Hepatocyte (in vitro differentiated cells): Measurements from ENCODE around the gene S100A5. TPM values are rescaled to one million over a fixed set of nuclear protein-coding genes. Genes with fewer than 3 reads are reported as not detected.

Experiments
- DNase-seq: peaks from one replicate; pipeline ENCODE4 v3.0.0-alpha.2; 2016; ENCODE audit warnings: low spot score
- H2AFZ ChIP-seq: fragments of 200-600 bp; sonication (generic); 2 replicates; pipeline ENCODE4 v1.6.0; 2016; ENCODE audit warnings: antibody characterized with exemption, mild to moderate bottlenecking
- H3K27ac ChIP-seq: fragments of 200-600 bp; sonication (generic); 2 replicates; pipeline ENCODE4 v1.5.1; 2016; ENCODE audit warnings: mild to moderate bottlenecking
- H3K27me3 ChIP-seq: fragments of 200-600 bp; sonication (generic); 2 replicates; pipeline ENCODE4 v1.6.1; 2016
- H3K36me3 ChIP-seq: fragments of 200-600 bp; sonication (generic); replicated peaks from 2 replicates; pipeline ENCODE4 v1.5.1; 2016; ENCODE audit warnings: low read depth; ENCODE audit not compliant: insufficient read depth
- H3K4me1 ChIP-seq: fragments of 200-600 bp; sonication (generic); 2 replicates; pipeline ENCODE4 v1.5.1; 2016; ENCODE audit warnings: mild to moderate bottlenecking, moderate library complexity; ENCODE audit not compliant: insufficient read depth
- H3K4me2 ChIP-seq: fragments of 200-600 bp; sonication (generic); 2 replicates; pipeline ENCODE4 v1.6.0; 2016
- H3K4me3 ChIP-seq: fragments of 200-600 bp; sonication (generic); 2 replicates; pipeline ENCODE4 v1.5.1; 2016; ENCODE audit warnings: mild to moderate bottlenecking
- H3K79me2 ChIP-seq: fragments of 200-600 bp; sonication (generic); 2 replicates; pipeline ENCODE4 v1.6.0; 2017; ENCODE audit warnings: mild to moderate bottlenecking
- H3K9me2 ChIP-seq: fragments of 200-600 bp; sonication (generic); replicated peaks from 2 replicates; pipeline ENCODE4 v1.6.0; 2017; ENCODE audit warnings: mild to moderate bottlenecking; ENCODE audit not compliant: insufficient read depth
- H3K9me3 ChIP-seq: fragments of 200-600 bp; sonication (generic); 2 replicates; pipeline ENCODE4 v1.5.1; 2016; ENCODE audit warnings: low read depth, mild to moderate bottlenecking
- H4K20me1 ChIP-seq: fragments of 200-600 bp; sonication (generic); 2 replicates; pipeline ENCODE4 v1.6.0; 2016; ENCODE audit warnings: mild to moderate bottlenecking; ENCODE audit not compliant: insufficient read depth, poor library complexity, severe bottlenecking
- EZH2 ChIP-seq: fragments of 200-600 bp; sonication (generic); IDR thresholded peaks from 2 replicates; pipeline ENCODE4 v1.6.1; 2016; ENCODE audit warnings: antibody characterized with exemption, mild to moderate bottlenecking, borderline replicate concordance
- EZH2phosphoT487 ChIP-seq: fragments of 200-600 bp; sonication (generic); IDR thresholded peaks from one replicate; pipeline ENCODE4 v1.6.1; 2018; ENCODE audit warnings: antibody characterized with exemption, mild to moderate bottlenecking, low read depth, moderate library complexity; ENCODE audit not compliant: unreplicated experiment, severe bottlenecking
- WGBS: methylation state at CpG from one replicate; pipeline ENCODE4 v1.1.6; 2016; ENCODE audit warnings: low lambda C conversion rate; ENCODE audit errors: missing lambda C conversion rate; 5-methylcytosine and 5-hydroxymethylcytosine counted together
- polyA plus RNA-seq: library from polyadenylated mRNA; unstranded; fragments of >200 nt; fragmentation: Nextera tagmentation; extraction: Ambion mirVana; gene quantifications from 2 replicates; pipeline ENCODE4 v1.2.1, GENCODE V29; 2016
- total RNA-seq: library from RNA; depleted of rRNA; stranded (reverse); fragments of >200 nt; gene quantifications from 2 replicates; pipeline ENCODE4 v1.2.3, GENCODE V29; 2014
- TF ChIP-seq, protein P1 (sequence below): fragments of 200-600 bp; sonication (generic); IDR thresholded peaks from 2 replicates; pipeline ENCODE4 v1.5.1; 2016; ENCODE audit warnings: antibody characterized with exemption, mild to moderate bottlenecking; ENCODE audit not compliant: poor library complexity

S100A5 gene
- total and polyA plus RNA-seq, 2 experiments from 2014 or later, result 0.54 TPM; not detected in 1

DNA sequence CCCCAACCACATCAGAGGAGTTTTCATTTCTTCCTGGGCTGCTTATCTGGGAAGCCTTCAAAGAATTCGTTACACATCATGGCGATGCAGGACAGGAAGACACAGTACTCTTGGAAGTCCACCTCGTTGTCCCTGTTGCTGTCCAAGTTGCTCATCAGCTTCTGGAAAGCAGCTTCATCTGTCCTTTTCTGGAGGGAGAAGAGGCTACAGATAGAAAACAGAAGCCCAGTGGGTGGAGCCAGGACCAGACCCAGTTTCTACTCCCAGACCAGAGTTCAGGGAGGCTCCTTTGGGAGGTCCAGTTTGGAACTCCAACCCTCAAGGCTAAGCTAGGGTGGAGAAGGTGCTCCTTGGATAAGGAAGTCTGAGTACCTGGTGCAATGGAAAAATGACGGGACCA is 3.0 kb upstream of the S100A5 start:
- no peak overlapping the region for H3K4me3 ChIP-seq
- no peak overlapping the region for H2AFZ ChIP-seq
- no peaks in the 10 kb centered on the region for H3K27me3 ChIP-seq
- WGBS, result 84% methylated on average over 4 of the region's 4 CpGs
- TF ChIP-seq EZH2phosphoT487 (no peak), EZH2 (no peak)
- TF ChIP-seq, protein P1, sequence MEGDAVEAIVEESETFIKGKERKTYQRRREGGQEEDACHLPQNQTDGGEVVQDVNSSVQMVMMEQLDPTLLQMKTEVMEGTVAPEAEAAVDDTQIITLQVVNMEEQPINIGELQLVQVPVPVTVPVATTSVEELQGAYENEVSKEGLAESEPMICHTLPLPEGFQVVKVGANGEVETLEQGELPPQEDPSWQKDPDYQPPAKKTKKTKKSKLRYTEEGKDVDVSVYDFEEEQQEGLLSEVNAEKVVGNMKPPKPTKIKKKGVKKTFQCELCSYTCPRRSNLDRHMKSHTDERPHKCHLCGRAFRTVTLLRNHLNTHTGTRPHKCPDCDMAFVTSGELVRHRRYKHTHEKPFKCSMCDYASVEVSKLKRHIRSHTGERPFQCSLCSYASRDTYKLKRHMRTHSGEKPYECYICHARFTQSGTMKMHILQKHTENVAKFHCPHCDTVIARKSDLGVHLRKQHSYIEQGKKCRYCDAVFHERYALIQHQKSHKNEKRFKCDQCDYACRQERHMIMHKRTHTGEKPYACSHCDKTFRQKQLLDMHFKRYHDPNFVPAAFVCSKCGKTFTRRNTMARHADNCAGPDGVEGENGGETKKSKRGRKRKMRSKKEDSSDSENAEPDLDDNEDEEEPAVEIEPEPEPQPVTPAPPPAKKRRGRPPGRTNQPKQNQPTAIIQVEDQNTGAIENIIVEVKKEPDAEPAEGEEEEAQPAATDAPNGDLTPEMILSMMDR, result no peak
- no peaks in the 10 kb centered on the region for H4K20me1 ChIP-seq
- H3K79me2 ChIP-seq, result peaks cover 9% of the 10 kb centered on the region
- no peaks in the 10 kb centered on the region for H3K9me3 ChIP-seq
- peaks cover 53% of the 10 kb centered on the region for H3K4me1 ChIP-seq
- DNase-seq, result no peak
- H3K9me2 ChIP-seq, result no peaks in the 10 kb centered on the region
- H3K4me2 ChIP-seq, result peak overlapping the region; percentile 72
- H3K36me3 ChIP-seq, result no peaks in the 10 kb centered on the region
- peak overlapping the region; percentile 97 for H3K27ac ChIP-seq

DNA sequence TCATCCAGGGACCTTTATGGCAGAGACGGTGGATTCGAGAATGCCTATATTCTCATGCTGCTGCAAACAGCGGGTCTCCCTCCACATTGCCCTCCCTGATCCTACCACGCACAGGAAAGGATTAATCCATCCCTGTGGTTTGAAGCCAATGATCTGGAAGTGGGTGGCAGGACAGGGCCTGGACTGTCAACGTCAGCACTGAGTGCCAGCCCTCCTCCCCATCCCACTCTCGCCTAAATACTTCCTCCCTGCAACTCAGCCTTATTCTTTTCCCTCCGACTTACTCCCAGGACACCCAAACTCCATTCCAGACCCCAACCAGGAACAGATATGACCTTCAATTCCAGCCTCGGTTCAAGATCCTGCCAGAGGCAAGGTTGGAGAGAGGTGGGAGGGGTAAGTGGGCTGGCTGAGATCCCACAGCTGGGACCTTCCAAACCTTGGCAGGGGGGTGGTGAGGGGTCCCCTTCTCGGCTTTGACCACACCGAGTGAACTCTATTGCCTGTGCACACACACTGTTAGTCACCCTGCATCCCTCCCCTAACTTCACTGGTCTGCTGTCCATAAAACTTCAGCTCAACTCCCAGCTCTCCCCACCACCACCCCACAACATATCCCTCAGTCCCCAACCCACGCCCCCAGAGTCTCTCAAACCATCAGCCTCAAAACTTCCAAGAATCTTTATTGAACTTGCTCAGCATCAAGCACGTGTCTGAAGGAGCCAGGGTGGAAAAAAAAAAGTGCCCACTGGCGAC is 2.4 kb upstream of the S100A5 start:
- Histone ChIP-seq H4K20me1 (no peaks in the 10 kb centered on the region), H3K9me2 (no peaks in the 10 kb centered on the region), H3K9me3 (no peaks in the 10 kb centered on the region), H3K4me3 (no peak overlapping the region), H3K36me3 (no peaks in the 10 kb centered on the region), H3K4me2 (peak overlapping the region; percentile 72), H3K4me1 (peaks cover 47% of the 10 kb centered on the region), H2AFZ (no peak overlapping the region), H3K27me3 (no peaks in the 10 kb centered on the region), H3K79me2 (peaks cover 9% of the 10 kb centered on the region), H3K27ac (peak overlapping the region; percentile 97)
- 67% methylated on average over 13 of the region's 13 CpGs for WGBS
- TF ChIP-seq EZH2 (no peak), EZH2phosphoT487 (no peak)
- TF ChIP-seq, protein P1, result no peak
- no peak for DNase-seq

DNA sequence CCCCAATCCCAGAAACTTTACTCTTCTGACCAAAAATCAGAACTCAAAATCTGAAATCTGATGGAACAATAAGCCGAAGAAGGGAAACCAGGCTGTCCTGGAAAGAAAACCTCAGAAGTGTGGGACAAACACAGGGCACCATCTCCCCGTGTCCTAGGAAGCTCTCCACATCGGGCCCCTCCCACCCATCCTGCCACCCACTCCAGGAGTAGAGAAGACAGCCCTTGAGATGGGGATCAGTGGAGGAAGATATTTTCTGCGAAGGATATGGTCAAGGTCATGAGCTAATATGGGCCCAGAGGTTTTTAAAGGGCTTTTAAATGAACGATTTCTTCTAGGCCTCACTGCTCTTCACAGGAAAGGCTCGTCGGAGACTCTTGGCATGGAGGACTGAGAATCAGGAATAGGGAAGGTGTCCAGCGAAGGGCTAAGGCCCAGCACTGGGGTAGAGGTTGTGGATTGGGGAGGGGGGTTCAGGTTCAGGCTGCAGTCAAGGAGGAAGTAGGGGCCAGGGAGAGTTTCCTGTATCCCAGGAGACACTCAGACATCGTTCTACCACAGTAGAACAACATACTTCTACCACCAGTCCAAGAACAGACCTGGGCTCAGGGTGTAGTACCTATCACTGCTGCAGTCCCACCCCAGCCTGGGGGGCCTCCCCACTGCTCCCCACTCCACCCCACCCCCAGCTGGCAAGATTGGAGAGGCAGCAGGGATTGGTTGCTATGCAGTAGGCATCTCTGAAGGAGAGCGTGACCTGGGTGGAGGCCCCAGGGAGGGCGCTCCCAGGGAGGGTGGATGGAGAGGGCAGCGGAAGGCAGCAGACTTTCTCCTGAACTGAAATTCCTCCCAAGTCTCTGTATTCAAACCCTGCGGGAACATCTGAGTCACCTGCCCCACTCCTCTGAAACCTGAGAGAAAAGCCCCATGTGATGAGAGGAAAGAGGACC is 1.2 kb upstream of the S100A5 start:
- WGBS, result 85% methylated on average over 13 of the region's 13 CpGs
- Histone ChIP-seq H3K27me3 (no peaks in the 10 kb centered on the region), H3K27ac (peak overlapping the region; percentile 21), H4K20me1 (no peaks in the 10 kb centered on the region), H3K79me2 (peaks cover 9% of the 10 kb centered on the region), H2AFZ (no peak overlapping the region), H3K36me3 (no peaks in the 10 kb centered on the region), H3K9me3 (no peaks in the 10 kb centered on the region), H3K4me2 (no peak overlapping the region), H3K4me3 (no peak overlapping the region), H3K9me2 (no peaks in the 10 kb centered on the region), H3K4me1 (peaks cover 37% of the 10 kb centered on the region)
- DNase-seq, result no peak
- no peak for TF ChIP-seq EZH2phosphoT487
- TF ChIP-seq EZH2, result no peak
- TF ChIP-seq, protein P1, result no peak
